ENCODE results near the gene PLEKHH1. TPM values are rescaled to one million over a fixed set of nuclear protein-coding genes. Genes with fewer than 3 reads are reported as not detected.
"Not testable (repeated sequence)": the region's sequence is repeated elsewhere in the genome, so short reads cannot be mapped to it uniquely, and the experiment has no call there.

PLEKHH1 gene
- total RNA-seq, 1 experiment from 2014 or later = 0.97 TPM

DNA sequence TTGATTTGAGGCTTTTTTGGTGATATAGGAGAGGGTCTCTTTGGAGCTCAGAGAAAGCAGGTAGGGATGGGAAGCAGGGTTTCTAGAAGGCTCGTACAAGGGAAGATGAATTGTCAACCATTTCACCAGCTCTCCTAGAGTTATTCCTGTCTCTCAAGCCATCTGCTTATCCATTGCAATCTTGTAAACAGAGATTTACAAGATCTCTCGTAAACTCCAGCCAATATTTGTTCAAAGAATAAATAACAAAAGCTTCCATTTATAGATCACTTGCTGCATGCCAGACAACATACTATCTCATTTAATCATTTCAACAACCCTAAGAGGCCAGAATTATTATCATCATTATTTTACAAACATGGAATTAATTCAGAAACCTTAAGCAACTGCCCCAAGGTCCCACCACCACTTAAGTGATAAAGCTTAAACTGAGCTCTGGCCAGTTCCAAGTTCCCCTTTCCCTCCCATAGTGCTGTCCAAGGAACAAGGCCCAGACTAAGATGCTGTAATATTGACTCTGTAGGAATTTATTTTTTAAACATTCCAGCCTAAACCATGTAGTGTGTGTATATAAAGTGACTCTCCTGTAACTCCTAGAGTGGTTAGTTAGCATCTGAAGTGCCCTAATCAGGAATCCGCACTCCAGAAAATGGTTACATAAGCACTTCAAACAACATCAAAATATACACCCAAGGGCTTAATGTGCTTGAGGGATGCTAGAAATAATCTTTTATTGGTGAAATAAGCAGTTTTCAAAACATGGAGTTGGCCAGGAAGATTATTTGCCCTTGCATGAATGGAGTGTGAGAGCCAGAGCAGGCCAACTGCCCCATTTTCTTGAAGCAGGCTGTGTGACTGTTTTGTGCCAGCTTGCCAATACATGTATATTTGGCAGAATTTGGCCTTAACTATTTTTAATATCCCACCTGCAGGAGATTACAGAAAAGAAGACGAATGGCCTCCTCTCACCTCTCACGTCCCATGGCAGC is 2.8 kb upstream of the PLEKHH1 start:
- Histone ChIP-seq H3K4me3 (no peak overlapping the region), H3K36me3 (no peaks in the 10 kb centered on the region), H3K27me3 (replicated peaks) (peaks cover 19% of the 10 kb centered on the region)

DNA sequence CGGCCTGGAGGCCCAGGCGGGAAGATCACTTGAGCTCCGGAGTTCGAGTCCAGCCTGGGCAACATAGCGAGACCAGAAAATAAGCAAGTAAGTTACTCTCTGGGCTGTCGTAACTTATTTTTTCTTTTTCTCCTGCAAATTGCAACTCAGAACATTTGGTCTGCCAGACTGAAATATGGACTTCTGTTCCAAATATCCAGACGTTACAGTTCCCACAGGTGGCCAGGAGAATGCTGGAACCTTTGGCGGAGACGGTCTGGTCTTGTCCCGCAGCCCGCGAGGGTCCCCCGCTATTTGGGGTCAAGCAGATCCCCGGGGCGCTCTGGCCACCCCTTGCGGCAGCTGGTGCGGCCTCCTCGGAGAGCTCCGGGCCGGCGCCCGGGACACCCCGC is 488 bp upstream of the PLEKHH1 start:
- H3K27me3 ChIP-seq (replicated peaks) = peaks cover 22% of the 10 kb centered on the region
- H3K36me3 ChIP-seq = no peaks in the 10 kb centered on the region
- H3K4me3 ChIP-seq = peak overlapping the region; percentile 56
- H3K27ac ChIP-seq = no peak overlapping the region
- H3K4me1 ChIP-seq (replicated peaks) = peaks cover 9% of the 10 kb centered on the region
- DNase-seq (ENCODE audit: low read depth in 1 of 2, low spot score in 2 of 2) = no peak
- H3K9me3 ChIP-seq (replicated peaks) = no peaks in the 10 kb centered on the region

More for the DNA sequence above, 2.8 kb upstream of the PLEKHH1 start:
- Histone ChIP-seq H3K4me1 (replicated peaks) (peaks cover 9% of the 10 kb centered on the region), H3K27ac (no peak overlapping the region), H3K9me3 (replicated peaks) (no peaks in the 10 kb centered on the region)
- no peak for DNase-seq (ENCODE audit: low read depth in 1 of 2, low spot score in 2 of 2)

DNA sequence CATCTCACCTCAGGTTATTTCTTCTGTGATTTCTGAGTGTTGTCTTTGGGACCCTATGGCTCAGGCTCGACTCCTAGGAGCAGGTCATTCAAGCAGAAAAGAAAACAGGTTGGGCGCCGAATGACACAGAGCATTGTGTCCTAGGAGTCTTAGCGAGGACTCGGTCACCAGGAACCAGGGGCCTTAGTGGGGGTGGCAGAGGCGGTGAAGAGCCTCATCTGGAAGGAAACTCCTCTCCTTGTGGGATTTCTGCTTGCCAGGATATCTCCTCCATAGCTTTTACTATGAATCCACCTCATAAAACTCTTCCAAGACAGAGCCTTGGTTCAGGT is 630 bp downstream of the PLEKHH1 start:
- H3K27ac ChIP-seq = no peak overlapping the region
- no peak overlapping the region for H3K4me3 ChIP-seq
- no peaks in the 10 kb centered on the region for H3K36me3 ChIP-seq
- H3K9me3 ChIP-seq (replicated peaks) = no peaks in the 10 kb centered on the region
- no peak for DNase-seq (ENCODE audit: low read depth in 1 of 2, low spot score in 2 of 2)
- H3K4me1 ChIP-seq (replicated peaks) = peaks cover 9% of the 10 kb centered on the region
- H3K27me3 ChIP-seq (replicated peaks) = peaks cover 22% of the 10 kb centered on the region

DNA sequence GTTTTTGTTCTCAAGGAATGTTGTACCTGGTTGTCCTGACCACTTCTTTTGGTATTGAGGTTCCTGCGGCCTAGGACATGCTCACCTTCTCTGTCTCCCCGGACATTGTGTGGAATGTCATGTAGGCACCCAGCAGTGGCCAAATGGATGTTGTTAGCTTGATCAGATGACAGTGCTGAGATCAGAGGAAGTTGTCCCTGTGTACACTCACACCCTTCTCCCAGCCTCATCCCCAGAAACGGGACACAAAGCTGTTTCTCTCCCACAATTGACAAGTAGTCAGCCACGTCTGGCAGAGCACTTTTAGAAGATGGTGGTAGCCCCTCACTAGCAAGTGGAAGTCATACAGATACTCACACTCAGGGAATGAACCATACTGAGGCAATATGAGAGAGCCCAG is 3.0 kb downstream of the PLEKHH1 start:
- no peak overlapping the region for H3K4me3 ChIP-seq
- no peak overlapping the region for H3K27ac ChIP-seq
- no peak for DNase-seq (ENCODE audit: low read depth in 1 of 2, low spot score in 2 of 2)

DNA sequence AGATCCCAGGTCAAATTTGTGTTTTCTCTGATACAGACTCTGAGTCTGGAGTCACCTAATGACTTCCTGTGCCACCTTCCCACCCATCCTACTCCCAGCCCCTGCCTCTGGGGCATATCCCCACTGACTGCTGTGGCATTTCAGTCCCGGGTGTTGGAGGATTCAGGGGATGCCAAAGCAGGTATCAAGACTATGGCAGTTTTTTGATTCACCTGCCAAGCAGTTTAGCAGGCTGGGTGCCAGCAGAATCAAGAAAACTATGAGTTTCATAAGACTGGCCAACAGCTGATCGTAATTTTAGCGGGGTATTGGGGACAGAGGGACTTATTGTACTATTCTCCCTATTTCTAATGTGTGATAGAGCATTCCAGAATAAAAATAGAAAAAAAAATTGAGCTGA is 4.6 kb downstream of the PLEKHH1 start:
- peaks cover 22% of the 10 kb centered on the region for H3K27me3 ChIP-seq (replicated peaks)
- H3K9me3 ChIP-seq (replicated peaks) = no peaks in the 10 kb centered on the region
- DNase-seq (ENCODE audit: low read depth in 1 of 2, low spot score in 2 of 2) = no peak
- H3K4me1 ChIP-seq (replicated peaks) = peaks cover 8% of the 10 kb centered on the region
- no peaks in the 10 kb centered on the region for H3K36me3 ChIP-seq
- H3K4me3 ChIP-seq = no peak overlapping the region
- H3K27ac ChIP-seq = no peak overlapping the region

More for the DNA sequence above, 3.0 kb downstream of the PLEKHH1 start:
- peaks cover 9% of the 10 kb centered on the region for H3K4me1 ChIP-seq (replicated peaks)
- peaks cover 23% of the 10 kb centered on the region for H3K27me3 ChIP-seq (replicated peaks)
- H3K36me3 ChIP-seq = no peaks in the 10 kb centered on the region
- H3K9me3 ChIP-seq (replicated peaks) = no peaks in the 10 kb centered on the region

DNA sequence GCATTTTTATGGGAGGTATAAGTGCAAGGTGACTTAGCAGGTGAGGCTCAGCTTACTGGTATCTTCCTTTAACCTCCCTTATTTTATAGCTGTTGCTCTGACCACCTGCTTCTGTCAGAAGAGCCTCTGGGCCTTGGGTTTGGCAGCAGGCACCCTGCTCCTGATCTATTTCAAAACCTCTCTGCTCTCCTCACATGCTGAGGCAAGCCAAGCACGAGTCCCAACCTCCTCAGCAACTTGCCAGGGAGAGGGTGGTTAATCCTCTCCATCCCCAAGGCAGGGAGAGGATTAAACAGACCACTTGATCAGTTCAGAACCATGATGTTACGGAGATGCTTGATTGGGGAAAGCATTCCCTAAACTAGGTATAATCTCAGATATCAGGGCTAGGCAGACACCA is 5.4 kb downstream of the PLEKHH1 start:
- H3K9me3 ChIP-seq (replicated peaks) = no peaks in the 10 kb centered on the region

DNA sequence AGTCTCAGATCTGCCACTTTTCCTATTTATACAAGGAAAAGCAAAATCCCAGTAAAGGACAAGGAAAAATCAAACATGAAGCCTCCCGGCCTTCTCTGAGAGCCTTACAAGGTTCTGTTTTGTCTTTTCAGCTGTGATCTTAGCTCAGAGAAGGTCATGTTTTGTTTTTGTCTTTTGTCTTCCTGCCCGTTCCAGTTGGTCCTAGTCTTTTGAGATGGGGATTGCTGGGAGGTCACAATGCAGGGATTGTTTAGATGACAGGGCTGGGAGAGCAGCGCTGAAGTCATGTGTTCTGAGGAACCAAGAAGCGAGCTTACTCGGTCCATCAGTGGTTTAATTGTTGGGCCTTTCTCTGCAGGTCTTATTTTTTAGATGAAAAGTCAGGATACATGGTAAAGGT is 6.0 kb downstream of the PLEKHH1 start:
- H3K36me3 ChIP-seq = no peaks in the 10 kb centered on the region
- H3K27me3 ChIP-seq (replicated peaks) = peaks cover 10% of the 10 kb centered on the region

More for the DNA sequence above, 5.4 kb downstream of the PLEKHH1 start:
- Histone ChIP-seq H3K27me3 (replicated peaks) (peaks cover 16% of the 10 kb centered on the region), H3K4me3 (no peak overlapping the region), H3K4me1 (replicated peaks) (peaks cover under 1% of the 10 kb centered on the region), H3K36me3 (no peaks in the 10 kb centered on the region), H3K27ac (no peak overlapping the region)
- no peak for DNase-seq (ENCODE audit: low read depth in 1 of 2, low spot score in 2 of 2)

DNA sequence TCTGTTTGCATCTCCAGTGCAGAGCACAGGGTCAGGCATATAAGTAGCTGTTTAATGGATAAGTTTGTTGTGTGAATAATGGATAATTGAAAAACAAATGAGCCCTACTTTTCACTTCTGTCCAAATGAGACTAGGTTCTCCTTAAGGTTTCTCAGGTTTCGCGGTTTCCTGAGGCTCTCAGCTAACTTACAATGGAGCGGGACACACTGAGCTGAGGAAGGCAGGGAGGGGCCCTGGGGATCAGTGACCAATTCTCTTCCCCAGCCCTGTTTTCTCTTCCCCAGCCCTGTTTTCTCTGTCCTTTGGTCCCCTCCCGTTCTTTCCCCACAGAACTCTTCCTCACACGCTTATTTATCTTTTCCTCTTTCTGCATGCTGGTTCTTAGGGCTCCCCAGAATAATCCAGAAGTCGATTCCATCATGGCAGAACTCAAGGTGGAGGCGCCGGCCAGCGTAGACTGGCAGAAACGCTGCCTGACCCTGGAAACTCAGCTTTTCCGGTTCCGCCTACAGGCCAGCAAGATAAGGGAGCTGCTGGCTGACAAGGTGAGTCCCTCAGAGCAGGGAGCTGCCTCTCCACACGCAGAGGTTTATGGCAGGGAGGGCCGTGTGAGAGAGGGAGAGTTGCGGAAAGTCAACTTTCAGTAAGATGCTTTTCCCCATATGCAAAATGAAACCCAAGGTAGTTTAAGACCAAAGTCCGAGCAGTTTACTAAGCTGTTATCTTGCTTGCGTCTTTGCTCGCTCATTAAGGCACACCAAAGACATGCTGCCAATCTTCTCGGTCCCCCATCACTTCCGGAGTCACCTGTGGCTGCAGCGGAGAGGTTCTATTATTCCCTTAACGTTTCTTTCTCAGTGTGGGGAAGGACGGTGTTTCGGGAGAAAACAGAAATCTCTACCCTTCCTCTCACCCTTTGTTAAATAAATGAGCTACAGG is 8.6 kb downstream of the PLEKHH1 start:
- no peak overlapping the region for H3K27ac ChIP-seq
- H3K9me3 ChIP-seq (replicated peaks) = no peaks in the 10 kb centered on the region
- DNase-seq (ENCODE audit: low read depth in 1 of 2, low spot score in 2 of 2) = no peak
- H3K36me3 ChIP-seq = no peaks in the 10 kb centered on the region
- peaks cover 7% of the 10 kb centered on the region; the same call in 1 of the 2 replicates for H3K27me3 ChIP-seq (replicated peaks)
- no peaks in the 10 kb centered on the region for H3K4me1 ChIP-seq (replicated peaks)
- H3K4me3 ChIP-seq = no peak overlapping the region

More for the DNA sequence above, 6.0 kb downstream of the PLEKHH1 start:
- Histone ChIP-seq H3K4me1 (replicated peaks) (no peaks in the 10 kb centered on the region), H3K27ac (no peak overlapping the region), H3K9me3 (replicated peaks) (no peaks in the 10 kb centered on the region), H3K4me3 (no peak overlapping the region)
- no peak for DNase-seq (ENCODE audit: low read depth in 1 of 2, low spot score in 2 of 2)

DNA sequence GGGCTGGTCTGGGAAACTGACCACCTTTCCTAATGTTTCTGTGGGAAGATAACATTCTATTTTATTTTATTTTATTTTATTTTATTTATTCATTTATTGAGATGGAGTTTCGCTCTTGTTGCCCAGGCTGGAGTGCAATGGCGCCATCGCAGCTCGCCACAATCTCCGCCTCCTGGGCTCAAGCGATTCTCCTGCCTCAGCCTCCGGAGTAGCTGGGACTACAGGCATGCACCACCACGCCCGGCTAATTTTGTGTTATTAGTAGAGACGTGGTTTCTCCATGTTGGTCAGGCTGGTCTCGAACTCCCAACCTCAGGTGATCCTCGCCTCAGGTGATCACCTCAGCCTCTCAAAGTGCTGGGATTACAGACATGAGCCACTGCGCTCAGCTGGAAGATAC is 9.5 kb downstream of the PLEKHH1 start:
- H3K27me3 ChIP-seq (replicated peaks); H3K4me3 ChIP-seq; H3K27ac ChIP-seq; H3K36me3 ChIP-seq; H3K4me1 ChIP-seq (replicated peaks); H3K9me3 ChIP-seq (replicated peaks); DNase-seq (ENCODE audit: low read depth in 1 of 2, low spot score in 2 of 2): not testable (repeated sequence)

DNA sequence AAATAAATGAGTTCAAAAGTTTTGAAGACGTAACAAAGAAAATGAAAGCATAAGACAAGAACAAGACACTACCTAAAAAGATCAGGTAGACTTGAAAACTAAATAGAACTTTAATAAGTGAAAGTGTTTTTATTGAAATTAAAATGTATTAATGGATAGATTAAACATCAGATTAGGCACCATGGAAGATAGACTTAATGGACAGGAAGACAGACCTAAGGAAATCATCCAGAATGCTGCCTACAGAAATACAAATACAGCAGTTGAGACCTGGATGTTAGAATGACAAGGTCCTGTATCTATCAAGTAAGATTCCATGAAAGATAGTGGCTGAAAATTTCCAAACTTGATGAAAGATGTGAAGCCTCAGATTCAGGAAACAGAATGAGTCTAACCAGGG is 11.5 kb downstream of the PLEKHH1 start:
- Histone ChIP-seq H3K4me1 (replicated peaks) (no peaks in the 10 kb centered on the region), H3K4me3 (no peak overlapping the region), H3K9me3 (replicated peaks) (no peaks in the 10 kb centered on the region), H3K27me3 (replicated peaks) (peaks cover 7% of the 10 kb centered on the region; the same call in 1 of the 2 replicates), H3K27ac (no peak overlapping the region), H3K36me3 (no peaks in the 10 kb centered on the region)
- no peak for DNase-seq (ENCODE audit: low read depth in 1 of 2, low spot score in 2 of 2)

DNA sequence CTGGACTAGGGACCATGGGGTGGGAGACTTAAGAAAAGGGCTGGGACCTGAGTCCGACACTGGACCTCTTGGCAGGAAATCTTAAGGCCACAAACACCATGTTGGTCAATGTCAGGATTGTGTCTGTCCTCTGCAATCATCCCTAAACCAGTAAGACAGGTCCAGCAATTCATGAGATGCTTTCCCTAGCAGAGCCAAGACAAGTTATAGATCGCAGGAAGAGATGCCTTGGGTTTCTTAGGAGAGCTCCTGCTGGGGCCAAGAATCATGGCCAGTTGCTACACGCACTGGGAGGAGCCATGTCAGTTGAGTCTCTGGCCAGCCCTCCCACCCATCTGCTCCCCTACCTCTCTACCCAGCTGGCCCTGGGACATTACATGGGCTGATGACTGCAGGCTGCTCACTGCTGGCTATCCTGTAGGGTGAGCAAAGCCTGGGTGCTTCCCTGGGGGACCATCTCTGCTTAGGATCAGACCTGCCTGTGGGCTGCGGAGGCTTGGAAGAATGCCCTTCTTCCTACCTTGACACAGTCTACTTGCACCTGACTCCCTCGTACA is 14.2 kb downstream of the PLEKHH1 start:
- Histone ChIP-seq H3K4me3 (no peak overlapping the region), H3K36me3 (no peaks in the 10 kb centered on the region), H3K4me1 (replicated peaks) (no peaks in the 10 kb centered on the region), H3K27me3 (replicated peaks) (no peaks in the 10 kb centered on the region; the same call in 1 of the 2 replicates), H3K27ac (no peak overlapping the region), H3K9me3 (replicated peaks) (no peaks in the 10 kb centered on the region)
- DNase-seq (ENCODE audit: low read depth in 1 of 2, low spot score in 2 of 2) = no peak

DNA sequence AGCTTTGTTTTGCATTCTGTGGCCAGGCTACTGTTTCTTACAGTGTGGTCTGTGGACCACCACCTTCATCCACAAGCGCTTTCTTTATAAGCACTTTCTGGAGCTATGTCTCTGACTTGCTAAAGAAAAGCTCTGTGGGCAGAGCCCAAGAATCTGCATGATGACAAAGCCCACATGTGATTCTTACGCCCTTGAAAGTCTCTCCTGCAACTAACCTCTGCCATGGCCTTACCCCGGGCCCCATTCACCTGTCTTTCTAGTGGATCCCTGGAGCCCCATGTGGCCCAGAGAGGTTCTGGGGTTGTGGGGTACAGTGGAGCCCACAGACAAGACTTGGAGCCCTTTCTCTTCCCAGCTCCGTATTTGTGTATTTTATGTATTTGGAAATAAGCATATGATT is 16.6 kb downstream of the PLEKHH1 start:
- H3K27ac ChIP-seq = no peak overlapping the region
- no peak for DNase-seq (ENCODE audit: low read depth in 1 of 2, low spot score in 2 of 2)
- no peaks in the 10 kb centered on the region for H3K9me3 ChIP-seq (replicated peaks)
- no peaks in the 10 kb centered on the region for H3K4me1 ChIP-seq (replicated peaks)
- H3K27me3 ChIP-seq (replicated peaks) = no peaks in the 10 kb centered on the region; the same call in 1 of the 2 replicates
- H3K36me3 ChIP-seq = no peaks in the 10 kb centered on the region
- no peak overlapping the region for H3K4me3 ChIP-seq

DNA sequence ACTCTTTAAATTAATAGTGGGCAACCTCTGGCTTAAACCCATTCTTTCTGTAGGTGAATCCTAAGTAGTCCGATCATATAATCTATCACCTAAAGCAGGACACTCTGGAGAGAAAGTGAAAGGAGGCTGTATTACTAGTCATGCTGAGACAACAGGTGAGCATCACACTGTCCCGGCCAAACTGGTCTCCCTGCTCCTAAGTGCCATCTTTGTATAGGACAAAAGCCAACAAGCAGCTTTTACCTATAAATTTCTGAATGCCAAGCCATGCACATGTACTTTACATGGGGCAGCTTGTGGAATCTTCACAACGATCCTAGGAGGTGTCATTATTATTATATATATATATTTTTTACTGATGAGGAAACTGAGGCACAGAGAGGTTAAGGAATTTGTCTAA is 18.0 kb downstream of the PLEKHH1 start:
- H3K4me3 ChIP-seq = no peak overlapping the region
- no peaks in the 10 kb centered on the region for H3K36me3 ChIP-seq
- DNase-seq (ENCODE audit: low read depth in 1 of 2, low spot score in 2 of 2) = no peak
- no peaks in the 10 kb centered on the region for H3K9me3 ChIP-seq (replicated peaks)
- H3K27ac ChIP-seq = no peak overlapping the region
- H3K4me1 ChIP-seq (replicated peaks) = no peaks in the 10 kb centered on the region
- no peaks in the 10 kb centered on the region; the same call in 1 of the 2 replicates for H3K27me3 ChIP-seq (replicated peaks)

Measured in SJSA1 (cell line).